ENCODE measurements around the gene HNRNPU.

The HNRNPU gene

DNA sequence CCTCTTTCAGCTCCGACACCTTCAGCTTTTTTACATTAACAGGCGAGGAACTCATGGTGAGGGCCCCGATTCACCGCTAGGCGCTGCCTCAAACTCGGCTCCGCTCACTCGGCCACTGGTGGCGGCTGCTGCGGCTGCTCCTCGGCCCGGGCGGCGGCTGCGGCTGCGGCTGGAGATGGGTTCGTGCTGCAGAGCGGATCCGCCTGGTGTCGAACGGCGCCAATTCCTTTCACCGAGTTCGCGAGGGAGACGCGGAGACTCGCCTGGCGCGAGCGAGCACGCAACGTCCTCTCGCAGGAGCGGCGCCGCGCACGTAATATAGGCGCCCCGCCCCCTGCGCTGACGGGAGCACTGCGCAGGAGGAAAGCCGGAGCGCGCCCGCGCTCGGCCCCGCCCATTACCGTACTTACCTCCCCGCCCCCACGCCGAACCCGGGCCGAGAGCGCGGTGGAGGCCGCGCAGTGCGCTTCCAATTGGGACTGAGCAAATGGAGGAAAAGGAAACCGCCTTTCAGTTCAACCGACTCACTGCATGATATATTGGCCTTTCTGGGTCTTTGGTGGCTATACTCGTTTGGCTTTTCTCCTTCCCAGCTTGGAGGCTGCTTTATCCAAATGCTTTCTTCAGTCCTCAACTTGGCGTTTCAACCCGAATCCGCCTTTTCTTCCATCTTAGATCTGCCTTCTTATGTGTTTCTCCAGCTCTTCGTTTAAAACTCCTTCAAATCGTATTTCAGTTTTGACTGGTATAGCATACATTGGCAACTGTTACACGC, at the start of gene HNRNPU:
HNRNPU (minus strand) TSS at position 291 of the 775 bp plus-strand sequence; CDS start at position 55, 236 bp downstream.
- peak; percentile 96 for DNase-seq

DNA sequence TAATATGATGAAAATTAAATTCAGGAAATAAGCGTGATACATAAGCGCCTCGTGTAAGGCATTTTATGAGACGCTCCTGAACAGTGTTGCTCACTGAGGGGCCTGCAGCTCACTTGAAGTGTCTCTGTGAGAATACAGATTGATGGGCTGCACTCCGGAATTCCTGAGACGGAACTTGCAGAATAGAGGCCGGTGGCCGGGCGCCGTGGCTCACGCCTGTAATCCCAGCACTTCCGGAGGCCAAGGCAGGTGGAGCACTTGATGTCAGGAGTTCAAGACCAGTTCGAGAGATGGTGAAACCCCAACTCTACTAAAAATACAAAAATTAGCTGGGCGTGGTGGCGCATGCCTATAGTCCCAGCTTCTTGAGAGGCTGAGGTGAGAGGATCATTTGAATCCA, 49.5 kb upstream of the HNRNPU start:
- DNase-seq: no peak

GRCh38 chr1:244904119-244904518, 39.8 kb upstream of the HNRNPU start:
- no peak for DNase-seq

DNA sequence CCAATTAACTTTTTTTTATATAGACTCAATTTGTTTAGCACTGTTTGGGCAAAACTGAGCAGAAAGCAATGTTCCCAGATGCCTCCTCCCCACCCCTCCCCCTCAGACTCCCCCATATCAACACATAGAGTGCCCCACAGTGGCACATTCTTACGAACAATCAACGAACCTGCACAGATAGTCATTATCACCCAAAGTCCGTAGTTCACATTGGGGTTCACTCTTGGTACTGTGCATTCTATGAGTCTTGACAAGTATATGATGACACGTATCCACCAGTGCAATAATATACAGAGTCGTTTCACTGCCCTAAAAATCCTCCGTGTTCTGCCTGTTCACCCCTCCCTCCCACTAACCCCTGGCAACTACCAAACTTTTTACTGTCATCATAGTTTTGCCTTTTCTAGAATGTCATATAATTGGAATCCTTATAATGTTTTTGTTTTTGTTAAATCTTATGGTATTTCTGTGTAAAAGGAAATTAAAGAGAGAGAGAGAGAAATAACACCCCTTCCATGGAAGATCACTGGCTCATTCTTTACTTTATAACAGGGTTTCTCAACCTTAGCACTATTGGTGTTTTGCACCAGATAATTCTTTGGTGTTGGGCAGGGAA, 37.2 kb upstream of the HNRNPU start:
- peak; percentile 2 for DNase-seq

GRCh38 chr1:244897476-244898254, 33.3 kb upstream of the HNRNPU start:
- DNase-seq: no peak

DNA sequence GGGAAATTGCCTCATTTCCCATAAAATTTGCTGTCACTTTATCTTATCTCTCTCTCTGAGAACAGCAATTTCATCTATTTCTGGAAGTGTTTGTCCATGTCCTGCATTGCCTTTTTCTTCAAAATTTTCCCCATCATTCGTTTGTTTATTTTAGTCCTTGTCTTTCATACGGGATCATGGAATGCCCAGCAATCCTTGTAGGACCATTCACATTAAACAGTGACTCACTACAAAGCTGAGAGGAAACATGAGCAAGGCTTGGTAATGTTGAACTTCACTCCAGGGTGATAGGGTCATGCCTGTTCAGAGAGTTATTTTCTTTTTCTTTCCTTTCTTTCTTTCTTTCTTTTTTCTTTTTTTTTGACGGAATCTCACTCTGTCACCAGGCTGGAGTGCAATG, 32.2 kb upstream of the HNRNPU start:
- no peak for DNase-seq

DNA sequence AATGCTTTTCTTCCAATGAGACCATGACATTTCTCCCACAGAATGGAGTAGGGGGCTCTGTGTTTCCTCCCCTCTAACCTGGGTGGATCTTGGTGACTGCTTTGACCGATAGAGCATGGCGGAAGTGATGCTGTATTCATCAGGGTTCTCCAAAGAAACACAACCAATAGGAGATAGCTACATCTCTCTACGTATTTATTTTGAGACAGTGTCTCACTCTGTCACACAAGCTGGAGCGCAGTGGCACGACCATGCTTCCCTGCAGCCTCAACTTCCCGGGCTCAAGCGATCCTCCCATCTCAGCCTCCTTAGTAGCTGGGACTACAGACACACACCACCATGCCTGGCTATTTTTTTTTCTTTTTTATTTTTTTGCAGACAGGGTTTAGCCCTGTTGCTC, 29.5 kb upstream of the HNRNPU start:
- DNase-seq: no peak

DNA sequence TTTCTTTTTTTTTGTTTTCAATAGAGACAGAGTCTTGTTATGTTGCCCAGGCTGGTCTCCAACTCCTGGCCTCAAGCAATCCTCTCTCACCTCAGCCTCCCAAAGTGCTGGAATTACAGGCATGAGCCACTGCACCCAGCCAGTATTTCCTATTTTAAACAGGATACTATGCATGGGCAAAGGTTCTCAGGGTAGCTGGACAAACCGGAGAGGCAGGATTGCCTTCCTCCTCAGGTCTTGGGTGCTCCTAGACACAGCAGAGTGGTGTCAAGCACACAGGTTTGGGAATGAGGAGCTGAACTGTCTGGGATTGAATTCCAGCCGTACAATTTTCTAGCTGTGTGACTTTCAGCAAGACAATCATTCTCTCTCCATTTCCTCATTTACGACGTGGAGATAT, 22.9 kb upstream of the HNRNPU start:
- no peak for DNase-seq

GRCh38 chr1:244881552-244882280, 17.4 kb upstream of the HNRNPU start:
- no peak for DNase-seq

GRCh38 chr1:244878681-244879080, 14.3 kb upstream of the HNRNPU start:
- no peak for DNase-seq

DNA sequence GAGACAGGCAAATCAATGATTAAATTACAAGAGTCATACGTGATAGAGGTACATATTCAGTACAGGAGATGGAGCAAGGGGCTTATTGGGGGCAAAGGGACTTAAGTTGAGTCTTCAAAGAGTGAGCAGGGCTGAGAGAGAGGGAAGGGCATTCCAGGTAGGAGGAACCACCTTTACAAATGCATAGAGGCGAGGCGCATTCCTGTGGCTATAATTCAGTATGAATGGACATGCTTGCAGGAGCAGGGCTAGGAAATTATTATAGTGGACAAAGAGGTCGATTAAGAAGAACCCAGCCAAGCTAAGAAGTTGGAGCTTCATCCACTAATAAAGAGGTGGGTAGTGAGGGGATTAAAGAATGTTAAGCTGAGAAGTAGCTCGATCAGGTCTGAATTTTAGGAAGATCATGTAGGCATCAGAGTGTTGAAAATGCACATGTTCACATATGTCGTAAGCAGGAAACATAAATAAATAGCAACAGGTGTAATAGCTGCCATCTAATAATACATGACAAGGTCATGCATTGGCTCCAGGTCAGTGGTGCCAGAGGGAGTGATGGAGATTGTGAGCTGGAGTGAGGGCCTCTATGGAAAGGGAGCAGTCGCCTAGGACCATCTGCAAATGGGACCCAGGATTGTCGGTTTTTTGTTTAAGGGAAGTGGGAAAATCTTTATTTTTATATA, 12.0 kb upstream of the HNRNPU start:
- DNase-seq: no peak

- no peak for DNase-seq
These were observed 10.7 kb upstream of the HNRNPU start for GRCh38 chr1:244874974-244875579.

DNA sequence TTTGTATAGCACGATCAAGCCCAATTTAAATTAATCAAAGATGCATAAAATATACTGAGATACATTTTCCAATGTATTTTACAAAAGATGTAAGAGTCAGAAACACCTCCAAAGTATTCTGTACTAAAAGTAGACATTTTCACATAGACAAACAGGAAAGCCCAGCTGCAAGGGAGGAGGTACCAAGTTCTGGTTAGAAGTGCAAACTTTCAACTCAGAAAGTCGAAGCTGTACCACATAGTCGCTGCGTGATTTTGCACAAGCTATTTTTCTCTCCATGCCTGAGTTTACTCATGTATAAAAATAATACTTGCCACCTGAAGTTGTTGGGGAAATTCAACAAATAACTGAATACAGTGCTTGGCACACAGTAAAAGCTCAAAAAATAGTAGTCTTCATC, 5.6 kb upstream of the HNRNPU start:
- no peak for DNase-seq

GRCh38 chr1:244869364-244869827, 5.1 kb upstream of the HNRNPU start:
- DNase-seq: no peak

- no peak for DNase-seq
These were observed 4.4 kb upstream of the HNRNPU start for GRCh38 chr1:244868484-244869363.

DNA sequence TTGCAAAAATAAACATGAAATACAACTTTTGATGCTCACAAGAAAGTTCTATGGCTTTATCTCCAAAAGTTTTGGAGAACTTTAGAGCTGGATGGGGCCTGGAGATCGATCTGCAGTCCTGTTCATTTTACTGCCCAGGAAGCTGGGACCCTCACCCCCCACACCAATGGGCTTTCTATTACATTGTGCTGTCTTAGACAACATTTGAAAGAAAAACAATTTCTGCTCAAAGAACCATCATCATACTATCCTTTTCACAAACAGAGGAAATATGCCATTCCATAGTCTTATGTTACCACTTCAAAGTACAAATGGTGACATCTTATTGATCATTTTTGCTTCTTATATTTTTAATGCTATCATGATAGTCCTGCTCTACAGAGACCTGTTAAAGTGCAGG, 2.0 kb upstream of the HNRNPU start:
- no peak for DNase-seq

GRCh38 chr1:244865820-244866219, 1.5 kb upstream of the HNRNPU start:
- no peak for DNase-seq

GRCh38 chr1:244865028-244865371, 657 bp upstream of the HNRNPU start:
- peak; percentile 52 for DNase-seq

GRCh38 chr1:244863491-244864252, 671 bp downstream of the HNRNPU start:
- DNase-seq: peak; percentile 42

All from CD4-positive, alpha-beta T cell treated with Interleukin-6 for 4 hours (primary cell).